Spleen (tissue), 7 donors: ENCODE measurements around the gene IP6K3.

ENCODE experiments used
- POLR2AphosphoS5 ChIP-seq, 3 donors: sonication (generic); formaldehyde crosslinking; IDR thresholded peaks; one replicate each; pipeline ENCODE4 v1.5.1; 2017; ENCODE audit warnings: antibody characterized with exemption in 3 of 3
- TF ChIP-seq, protein P1 (sequence below), 11 experiments: fragments of 200-600 bp in 7 of 11; fragments of 450-650 bp in 4 of 11; sonication (generic) in 4 of 11; IDR thresholded peaks in 8 of 11; conservative IDR thresholded peaks in 3 of 11; 1 replicate in 7 of 11; 2 replicates in 4 of 11; pipeline versions ENCODE4 v1.4.0 to v1.8.0; 2016 to 2021; ENCODE audit warnings: antibody characterized with exemption in 11 of 11, inconsistent platforms in 4 of 11, mild to moderate bottlenecking in 1 of 11
- donor health status: DM: no; HTN: no; CAD: no; lungs with moderate emphysema.
- donor health status: DM: no; HTN: no; CAD: no.
- donor health status: DM: no; HTN: no; CAD: no.

DNA sequence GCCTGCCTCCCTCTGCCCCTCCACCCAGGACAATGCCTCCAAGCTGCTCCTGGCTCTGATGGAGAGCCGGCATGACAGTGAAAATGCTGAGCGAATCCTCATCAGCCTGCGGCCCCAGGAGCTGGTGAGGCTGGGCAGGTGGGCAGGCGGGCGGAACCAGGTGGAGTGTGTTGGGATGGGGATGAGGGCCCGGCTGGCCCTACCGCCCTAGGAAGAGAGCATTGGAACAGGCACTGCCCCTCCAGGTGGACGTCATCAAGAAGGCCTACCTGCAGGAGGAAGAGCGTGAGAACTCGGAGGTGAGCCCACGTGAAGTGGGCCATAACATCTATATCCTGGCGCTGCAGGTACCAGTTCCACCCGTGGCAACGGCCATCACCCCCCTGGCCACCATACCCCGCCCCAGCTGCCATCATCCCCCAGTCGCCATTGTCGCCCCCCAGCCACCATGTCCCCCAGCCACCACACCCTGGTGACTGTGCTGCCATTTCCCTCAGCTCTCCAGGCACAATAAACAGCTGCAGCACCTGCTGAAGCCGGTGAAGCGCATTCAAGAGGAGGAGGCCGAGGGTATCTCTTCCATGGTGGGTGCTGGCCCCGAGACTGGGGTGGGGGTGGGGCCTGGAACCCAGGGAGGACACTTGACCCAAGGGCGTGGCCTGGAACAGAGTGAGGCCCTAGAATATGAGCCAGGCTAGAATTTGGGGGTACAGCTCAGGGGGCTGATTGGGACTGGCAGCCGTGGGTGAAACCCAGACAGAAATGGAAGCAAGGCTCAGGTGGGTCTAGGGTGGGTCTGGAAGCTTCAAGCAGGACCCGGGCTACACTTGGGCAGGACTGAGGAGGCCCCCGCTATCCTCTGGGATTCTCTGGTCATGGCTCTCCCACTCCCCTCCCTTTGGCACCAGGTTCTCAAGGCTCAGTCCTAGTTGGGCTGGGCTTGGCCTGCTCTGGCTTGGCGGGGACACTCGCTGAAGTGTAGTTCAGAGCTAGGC is 59.4 kb downstream of the IP6K3 start:
- no peak for TF ChIP-seq POLR2AphosphoS5 (IDR thresholded peaks at IDR 0.05)
- TF ChIP-seq, protein P1, sequence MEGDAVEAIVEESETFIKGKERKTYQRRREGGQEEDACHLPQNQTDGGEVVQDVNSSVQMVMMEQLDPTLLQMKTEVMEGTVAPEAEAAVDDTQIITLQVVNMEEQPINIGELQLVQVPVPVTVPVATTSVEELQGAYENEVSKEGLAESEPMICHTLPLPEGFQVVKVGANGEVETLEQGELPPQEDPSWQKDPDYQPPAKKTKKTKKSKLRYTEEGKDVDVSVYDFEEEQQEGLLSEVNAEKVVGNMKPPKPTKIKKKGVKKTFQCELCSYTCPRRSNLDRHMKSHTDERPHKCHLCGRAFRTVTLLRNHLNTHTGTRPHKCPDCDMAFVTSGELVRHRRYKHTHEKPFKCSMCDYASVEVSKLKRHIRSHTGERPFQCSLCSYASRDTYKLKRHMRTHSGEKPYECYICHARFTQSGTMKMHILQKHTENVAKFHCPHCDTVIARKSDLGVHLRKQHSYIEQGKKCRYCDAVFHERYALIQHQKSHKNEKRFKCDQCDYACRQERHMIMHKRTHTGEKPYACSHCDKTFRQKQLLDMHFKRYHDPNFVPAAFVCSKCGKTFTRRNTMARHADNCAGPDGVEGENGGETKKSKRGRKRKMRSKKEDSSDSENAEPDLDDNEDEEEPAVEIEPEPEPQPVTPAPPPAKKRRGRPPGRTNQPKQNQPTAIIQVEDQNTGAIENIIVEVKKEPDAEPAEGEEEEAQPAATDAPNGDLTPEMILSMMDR (IDR thresholded peaks at IDR 0.05 in 8 of 11, conservative IDR thresholded peaks at IDR 0.05 in 3 of 11): no peak
